ENCODE data around the gene GNA14. TPM values are rescaled to one million over a fixed set of nuclear protein-coding genes. Genes with fewer than 3 reads are reported as not detected.

Gene GNA14
- total RNA-seq, 2 experiments from 2014 or later, result not detected

GRCh38 chr9:77502568-77502967, 145.6 kb downstream of the GNA14 start:
- no peak for DNase-seq (ENCODE audit: low spot score)
- no peak overlapping the region for H3K27ac ChIP-seq (ENCODE audit: low read depth, low read length, poor library complexity, severe bottlenecking)
- no peak for TF ChIP-seq EZH2phosphoT487 (IDR thresholded peaks at IDR 0.05; ENCODE audit: borderline replicate concordance, low read depth, low read length)
- TF ChIP-seq, protein P1, sequence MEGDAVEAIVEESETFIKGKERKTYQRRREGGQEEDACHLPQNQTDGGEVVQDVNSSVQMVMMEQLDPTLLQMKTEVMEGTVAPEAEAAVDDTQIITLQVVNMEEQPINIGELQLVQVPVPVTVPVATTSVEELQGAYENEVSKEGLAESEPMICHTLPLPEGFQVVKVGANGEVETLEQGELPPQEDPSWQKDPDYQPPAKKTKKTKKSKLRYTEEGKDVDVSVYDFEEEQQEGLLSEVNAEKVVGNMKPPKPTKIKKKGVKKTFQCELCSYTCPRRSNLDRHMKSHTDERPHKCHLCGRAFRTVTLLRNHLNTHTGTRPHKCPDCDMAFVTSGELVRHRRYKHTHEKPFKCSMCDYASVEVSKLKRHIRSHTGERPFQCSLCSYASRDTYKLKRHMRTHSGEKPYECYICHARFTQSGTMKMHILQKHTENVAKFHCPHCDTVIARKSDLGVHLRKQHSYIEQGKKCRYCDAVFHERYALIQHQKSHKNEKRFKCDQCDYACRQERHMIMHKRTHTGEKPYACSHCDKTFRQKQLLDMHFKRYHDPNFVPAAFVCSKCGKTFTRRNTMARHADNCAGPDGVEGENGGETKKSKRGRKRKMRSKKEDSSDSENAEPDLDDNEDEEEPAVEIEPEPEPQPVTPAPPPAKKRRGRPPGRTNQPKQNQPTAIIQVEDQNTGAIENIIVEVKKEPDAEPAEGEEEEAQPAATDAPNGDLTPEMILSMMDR (conservative IDR thresholded peaks at IDR 0.05; ENCODE audit: low read length), result no peak
- intact Hi-C loops (cut with micrococcal nuclease; ENCODE audit: unreplicated experiment), result no loop called here
- no peaks in the 10 kb centered on the region for H3K79me2 ChIP-seq (ENCODE audit: insufficient read depth, low read depth, low read length)
- H4K20me1 ChIP-seq (ENCODE audit: insufficient read depth, low read length), result no peaks in the 10 kb centered on the region
- no peaks in the 10 kb centered on the region for H3K9me3 ChIP-seq (ENCODE audit: low read length)
- CTCF ChIA-PET (ENCODE audit: unreplicated experiment), result no interaction called here
- H3K36me3 ChIP-seq (ENCODE audit: insufficient read depth, low read length), result no peaks in the 10 kb centered on the region
- no peaks in the 10 kb centered on the region for H3K9me2 ChIP-seq (ENCODE audit: insufficient read depth, low read length)
- H2AFZ ChIP-seq (ENCODE audit: low read length), result no peak overlapping the region
- POLR2A ChIA-PET, result interaction anchor here (0.5 kb wide), 1 partner anchor 1064 kb away, joined by 3 read pairs; no protein-coding TSS in a partner anchor
- H3K4me2 ChIP-seq (ENCODE audit: low read length), result no peak overlapping the region
- H3K4me1 ChIP-seq (ENCODE audit: insufficient read depth, low read length, poor library complexity, severe bottlenecking), result no peaks in the 10 kb centered on the region
- H3K4me3 ChIP-seq (ENCODE audit: low read depth, low read length, poor library complexity, severe bottlenecking), result no peak overlapping the region
- BruUV-seq (replicated peaks), result no TSS peak

GRCh38 chr9:77498891-77499290, 149.2 kb downstream of the GNA14 start:
- BruUV-seq (replicated peaks), result no TSS peak
- H3K79me2 ChIP-seq (ENCODE audit: insufficient read depth, low read depth, low read length), result no peaks in the 10 kb centered on the region
- no peak overlapping the region for H3K27ac ChIP-seq (ENCODE audit: low read depth, low read length, poor library complexity, severe bottlenecking)
- CTCF ChIA-PET (ENCODE audit: unreplicated experiment), result no interaction called here
- no peaks in the 10 kb centered on the region for H4K20me1 ChIP-seq (ENCODE audit: insufficient read depth, low read length)
- no peaks in the 10 kb centered on the region for H3K9me3 ChIP-seq (ENCODE audit: low read length)
- no peak overlapping the region for H2AFZ ChIP-seq (ENCODE audit: low read length)
- POLR2A ChIA-PET, result interaction anchor here (0.7 kb wide), 1 partner anchor 1215 kb away, joined by 3 read pairs; no protein-coding TSS in a partner anchor
- H3K4me3 ChIP-seq (ENCODE audit: low read depth, low read length, poor library complexity, severe bottlenecking), result no peak overlapping the region
- no peak for DNase-seq (ENCODE audit: low spot score)
- TF ChIP-seq, protein P1 (conservative IDR thresholded peaks at IDR 0.05; ENCODE audit: low read length), result no peak
- TF ChIP-seq EZH2phosphoT487 (IDR thresholded peaks at IDR 0.05; ENCODE audit: borderline replicate concordance, low read depth, low read length), result no peak
- no peak overlapping the region for H3K4me2 ChIP-seq (ENCODE audit: low read length)
- H3K4me1 ChIP-seq (ENCODE audit: insufficient read depth, low read length, poor library complexity, severe bottlenecking), result no peaks in the 10 kb centered on the region
- H3K9me2 ChIP-seq (ENCODE audit: insufficient read depth, low read length), result no peaks in the 10 kb centered on the region
- H3K36me3 ChIP-seq (ENCODE audit: insufficient read depth, low read length), result no peaks in the 10 kb centered on the region
- intact Hi-C loops (cut with micrococcal nuclease; ENCODE audit: unreplicated experiment), result no loop called here

- no peak overlapping the region for H2AFZ ChIP-seq (ENCODE audit: low read length)
- ChIA-PET POLR2A (interaction anchor here (0.7 kb wide), 1 partner anchor 8 kb away, joined by 9 read pairs; no protein-coding TSS in a partner anchor), CTCF (ENCODE audit: unreplicated experiment) (no interaction called here)
- no peaks in the 10 kb centered on the region for H4K20me1 ChIP-seq (ENCODE audit: insufficient read depth, low read length)
- TF ChIP-seq, protein P1 (conservative IDR thresholded peaks at IDR 0.05; ENCODE audit: low read length), result no peak
- no peak for TF ChIP-seq EZH2phosphoT487 (IDR thresholded peaks at IDR 0.05; ENCODE audit: borderline replicate concordance, low read depth, low read length)
- no peaks in the 10 kb centered on the region for H3K9me3 ChIP-seq (ENCODE audit: low read length)
- no peaks in the 10 kb centered on the region for H3K79me2 ChIP-seq (ENCODE audit: insufficient read depth, low read depth, low read length)
- BruUV-seq (replicated peaks), result no TSS peak
- H3K36me3 ChIP-seq (ENCODE audit: insufficient read depth, low read length), result no peaks in the 10 kb centered on the region
- intact Hi-C loops (cut with micrococcal nuclease; ENCODE audit: unreplicated experiment), result no loop called here
- no peak overlapping the region for H3K4me2 ChIP-seq (ENCODE audit: low read length)
- no peaks in the 10 kb centered on the region for H3K4me1 ChIP-seq (ENCODE audit: insufficient read depth, low read length, poor library complexity, severe bottlenecking)
- H3K27ac ChIP-seq (ENCODE audit: low read depth, low read length, poor library complexity, severe bottlenecking), result no peak overlapping the region
- no peak for DNase-seq (ENCODE audit: low spot score)
- no peaks in the 10 kb centered on the region for H3K9me2 ChIP-seq (ENCODE audit: insufficient read depth, low read length)
- H3K4me3 ChIP-seq (ENCODE audit: low read depth, low read length, poor library complexity, severe bottlenecking), result no peak overlapping the region
Measured at GRCh38 chr9:77497322-77498198, 150.6 kb downstream of the GNA14 start.

All from OCI-LY7 (cell line).